T-helper 9 cell (primary cell): Measurements from ENCODE around the gene REG1B.
"Not testable (repeated sequence)": the region's sequence is repeated elsewhere in the genome, so short reads cannot be mapped to it uniquely, and the experiment has no call there.

Source experiments
- DNase-seq: peaks from one replicate; pipeline ENCODE4 v3.0.0-alpha.2; 2020

Gene REG1B

DNA sequence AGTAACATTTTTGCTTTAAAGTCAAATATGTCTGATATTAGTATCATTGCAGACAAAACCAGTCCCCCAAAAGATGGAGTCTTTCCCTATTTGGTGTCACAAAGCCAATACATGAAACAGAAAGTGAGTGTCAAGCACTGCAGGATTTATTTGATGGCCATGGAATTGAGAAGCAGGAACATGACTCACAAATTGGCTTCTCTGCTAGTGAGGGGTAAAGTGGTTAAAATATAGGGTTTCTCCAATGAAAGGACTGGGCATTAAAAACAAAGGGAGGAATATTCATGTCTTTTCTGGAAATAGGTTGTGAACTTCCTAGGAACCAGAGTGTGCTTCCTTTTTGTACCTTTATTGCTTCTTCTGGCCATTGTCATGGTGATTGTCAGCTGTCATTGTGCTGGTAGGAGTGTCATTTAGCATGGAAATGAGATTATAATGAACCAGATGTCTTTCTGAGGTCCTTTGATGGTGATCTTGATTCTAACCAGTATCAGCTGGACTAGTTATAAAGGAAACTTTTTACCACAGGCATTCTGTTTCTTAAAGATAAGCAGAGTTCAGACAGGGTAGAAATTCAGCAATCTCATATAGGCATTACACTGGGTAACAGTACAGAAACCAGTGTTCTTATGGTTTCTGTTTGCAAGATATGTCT lies 4.1 kb downstream of the REG1B start:
- DNase-seq, result no peak

DNA sequence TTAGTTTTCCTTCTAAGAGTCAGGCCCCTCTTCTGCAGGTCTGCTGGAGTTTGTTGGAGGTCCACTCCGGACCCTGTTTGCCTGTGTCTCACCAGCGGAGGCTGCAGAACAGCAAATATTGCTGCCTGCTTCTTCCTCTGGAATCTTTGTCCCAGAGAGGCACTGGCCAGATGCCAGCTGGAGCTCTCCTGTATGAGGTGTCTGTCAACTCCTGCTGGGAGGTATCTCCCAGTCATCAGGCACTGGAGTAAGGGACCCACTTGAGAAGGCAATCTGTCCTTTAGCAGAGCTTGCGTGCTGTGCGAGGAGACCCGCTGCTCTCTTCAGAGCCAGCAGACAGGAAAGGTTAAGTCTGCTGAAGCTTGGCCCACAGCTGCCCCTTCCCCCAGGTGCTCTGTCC lies 4.8 kb downstream of the REG1B start:
- no peak for DNase-seq

DNA sequence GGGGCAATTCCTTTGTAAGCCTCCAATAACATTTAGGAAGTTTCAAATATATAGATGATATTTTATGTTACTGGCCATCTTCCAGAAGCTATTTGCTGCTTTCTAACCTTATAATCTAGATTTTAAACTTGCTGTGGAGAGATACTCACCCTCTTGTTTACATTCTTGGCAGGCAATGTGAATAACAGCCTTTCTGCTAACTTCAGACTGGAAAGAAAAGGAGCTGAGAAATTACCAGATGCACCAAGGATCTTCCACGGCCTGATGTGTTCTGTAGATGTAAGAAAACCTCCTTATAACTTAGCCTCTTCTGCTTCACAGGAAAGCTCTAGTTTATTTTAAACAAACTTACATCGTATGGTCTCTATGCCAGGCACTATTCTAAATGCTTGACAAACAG lies 16.7 kb downstream of the REG1B start:
- DNase-seq, result no peak

DNA sequence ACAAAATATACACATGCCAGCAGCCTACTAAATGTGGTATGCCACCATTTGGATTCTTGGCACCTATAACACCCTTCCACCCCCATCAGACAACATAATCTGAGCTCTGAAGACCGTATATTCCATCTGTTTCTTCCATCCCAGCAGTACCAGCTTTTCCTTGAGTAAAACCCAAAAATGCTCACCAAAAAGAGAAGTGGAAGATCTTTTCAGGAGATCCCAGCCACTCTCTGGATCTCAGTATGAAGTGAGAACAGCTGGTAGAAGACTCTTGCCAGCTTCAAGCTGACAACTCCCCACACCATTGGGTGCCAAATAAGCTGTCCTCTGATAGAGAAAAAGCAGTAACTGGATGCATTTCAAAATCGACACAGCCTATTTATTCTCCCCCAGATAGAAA lies 22.6 kb downstream of the REG1B start:
- DNase-seq, result no peak

DNA sequence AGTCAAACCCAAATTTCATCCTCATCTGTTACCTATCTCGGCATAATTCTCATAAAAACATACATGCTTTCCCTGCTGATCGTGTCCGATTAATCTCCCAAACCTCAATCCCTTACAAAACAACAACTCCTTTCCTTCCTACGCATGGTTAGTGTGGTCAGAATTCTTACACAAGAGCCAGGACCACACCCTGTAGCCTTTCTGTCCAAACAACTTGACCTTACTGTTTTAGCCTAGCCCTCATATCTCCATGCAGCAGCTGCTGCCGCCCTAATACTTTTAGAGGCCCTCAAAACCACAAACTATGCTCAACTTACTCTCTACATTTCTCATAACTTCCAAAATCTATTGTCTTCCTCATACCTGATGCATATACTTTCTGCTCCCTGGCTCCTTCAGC lies 33.0 kb downstream of the REG1B start:
- not testable (repeated sequence) for DNase-seq

DNA sequence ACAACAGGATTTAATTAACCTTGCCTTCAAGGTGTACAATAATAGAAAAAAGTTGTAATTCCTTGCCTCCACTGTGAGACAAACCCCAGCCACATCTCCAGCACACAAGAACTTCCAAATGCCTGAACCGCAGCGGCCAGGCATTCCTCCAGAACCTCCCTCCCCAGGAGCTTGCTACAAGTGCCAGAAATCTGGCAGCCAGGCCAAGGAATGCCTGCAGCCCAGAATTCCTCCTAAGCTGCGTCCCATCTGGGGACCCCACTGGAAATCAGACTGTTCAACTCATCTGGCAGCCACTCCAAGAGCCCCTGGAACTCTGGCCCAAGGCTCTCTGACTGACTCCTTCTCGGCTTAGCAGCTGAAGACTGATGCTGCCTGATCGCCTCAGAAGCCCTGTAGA lies 34.3 kb downstream of the REG1B start:
- not testable (repeated sequence) for DNase-seq

DNA sequence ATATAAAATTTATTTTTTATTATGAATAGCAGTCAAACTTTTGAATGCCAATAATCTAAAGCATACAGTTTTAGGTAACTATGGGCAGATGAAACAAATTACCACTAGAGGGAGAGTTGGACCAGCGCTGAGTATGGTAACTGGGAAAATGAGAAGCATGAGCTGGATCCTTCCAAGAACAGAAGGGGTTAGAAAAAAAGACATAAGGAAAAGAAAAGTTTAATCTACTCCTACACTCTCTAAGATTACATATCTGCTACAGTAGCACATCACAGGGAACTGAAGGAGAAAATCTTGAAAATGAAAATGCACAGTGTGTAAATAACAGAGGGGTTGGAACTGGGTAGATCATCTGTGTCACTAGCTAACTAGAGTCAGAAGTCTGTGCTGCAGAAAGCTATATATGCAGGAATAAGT lies 46.8 kb downstream of the REG1B start:
- no peak for DNase-seq

DNA sequence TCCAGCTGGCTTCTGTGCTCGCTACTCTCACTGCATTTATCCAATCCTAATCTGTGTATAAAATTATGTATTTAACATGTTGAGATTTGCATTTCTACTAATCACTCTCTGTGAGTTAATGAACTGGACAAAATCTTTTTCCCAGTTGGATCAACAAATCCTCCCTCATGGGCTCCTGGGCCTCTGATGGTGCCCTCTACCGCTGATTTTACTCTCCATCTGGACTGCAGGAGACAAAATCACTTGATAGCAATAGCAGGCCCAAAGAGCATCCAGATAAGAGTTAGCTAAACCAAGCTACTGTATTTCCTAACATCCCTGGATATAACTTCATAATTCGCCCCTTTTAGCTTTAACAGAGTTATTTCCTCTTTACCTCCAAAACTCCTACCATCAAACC lies 47.8 kb downstream of the REG1B start:
- no peak for DNase-seq
